Stimulated activated CD4-positive, alpha-beta T cell treated with anti-CD3 and anti-CD28 coated beads, Interleukin-1b, Interleukin-23, amount 100 ng/mL, for 24 hours (primary cell): Measurements from ENCODE around the gene AFDN.
"Not testable (repeated sequence)": the region's sequence is repeated elsewhere in the genome, so short reads cannot be mapped to it uniquely, and the experiment has no call there.

Experiments used
- DNase-seq, 4 experiments: peaks; one replicate each; pipeline ENCODE4 v3.0.0-alpha.2; 2020; ENCODE audit warnings: low read depth in 4 of 4, low spot score in 1 of 4

The AFDN gene

DNA sequence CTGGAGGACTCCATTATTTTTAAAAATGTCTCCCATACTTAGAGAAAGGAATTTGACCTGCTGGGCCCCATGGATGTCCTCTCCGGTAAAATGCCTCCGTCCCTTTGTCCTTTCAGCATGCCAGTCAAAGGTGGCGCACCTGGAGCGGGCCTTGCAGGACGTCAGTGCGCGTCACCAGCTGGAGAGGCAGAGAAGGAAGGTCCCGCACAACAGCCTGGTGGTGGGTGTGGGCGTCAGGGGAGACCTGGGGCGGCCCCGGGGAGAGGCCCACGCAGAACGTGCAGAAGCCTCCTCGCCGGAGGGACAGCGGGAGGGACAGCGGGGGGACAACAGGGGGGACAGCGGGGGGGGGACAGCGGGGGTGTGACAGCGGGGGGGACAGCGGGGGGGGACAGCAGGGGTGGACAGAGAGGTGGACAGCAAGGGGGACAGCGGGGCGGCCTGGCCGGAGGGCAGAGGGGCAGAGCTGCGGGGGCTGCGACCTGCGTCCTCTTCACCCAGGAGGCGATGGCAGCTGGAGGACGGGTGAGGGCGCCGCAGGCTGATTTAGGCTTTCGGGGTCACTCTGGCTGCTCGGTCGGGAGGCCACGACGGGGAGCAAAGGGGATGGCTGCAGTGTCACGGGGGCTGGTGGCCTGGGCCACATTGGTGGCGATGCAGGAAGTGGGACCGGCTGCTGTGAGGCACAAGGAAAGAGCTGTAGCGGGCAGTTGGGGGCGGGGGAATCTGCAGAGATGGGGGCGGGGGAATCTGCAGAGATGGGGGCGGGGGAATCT is 169.9 kb downstream of the AFDN start:
- no peak for DNase-seq

DNA sequence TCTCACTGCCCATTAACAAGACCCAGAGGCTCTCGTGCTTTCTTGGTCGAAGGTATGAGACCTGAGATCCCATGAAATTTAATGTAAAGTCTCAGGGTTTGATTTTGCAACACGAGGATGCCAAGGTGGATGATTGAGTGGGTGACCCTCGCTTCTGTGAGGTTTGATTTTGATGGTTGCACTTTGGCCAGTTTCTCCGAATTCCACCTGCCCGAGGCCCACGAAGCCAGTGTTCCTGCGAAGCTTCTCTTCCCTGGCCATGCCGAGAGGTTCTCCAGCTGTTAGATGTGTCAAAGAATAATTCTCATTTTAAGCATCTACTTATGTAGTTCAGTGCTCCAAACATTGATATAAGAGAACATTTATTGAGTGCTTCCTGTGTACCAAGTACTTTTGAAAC is 170.9 kb downstream of the AFDN start, which contains the start of gene KIF25:
Gene KIF25, plus strand, starts transcription at position 30 of the 400 bp plus-strand sequence. CDS start 31,915 bp downstream, outside the sequence.
- DNase-seq, result no peak

DNA sequence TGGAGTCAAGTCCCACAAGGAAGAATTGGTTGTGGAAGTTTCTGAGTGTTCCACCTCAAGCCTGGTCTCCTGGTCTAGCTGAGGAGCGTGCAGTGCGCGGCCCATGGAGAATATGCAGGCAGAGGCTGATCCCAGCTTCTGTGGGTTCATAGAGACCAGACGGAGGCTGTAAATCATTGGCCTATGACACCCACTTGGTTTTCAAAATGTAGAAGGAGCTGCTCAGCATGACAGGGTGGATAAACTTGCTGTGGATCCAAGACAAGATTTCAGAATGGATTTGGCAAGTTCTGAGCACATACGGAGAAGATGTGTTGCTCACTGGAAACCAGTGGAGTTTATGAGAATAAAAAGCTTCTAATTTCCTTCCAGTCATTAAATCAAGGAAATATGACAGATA is 171.5 kb downstream of the AFDN start:
- DNase-seq, result no peak

DNA sequence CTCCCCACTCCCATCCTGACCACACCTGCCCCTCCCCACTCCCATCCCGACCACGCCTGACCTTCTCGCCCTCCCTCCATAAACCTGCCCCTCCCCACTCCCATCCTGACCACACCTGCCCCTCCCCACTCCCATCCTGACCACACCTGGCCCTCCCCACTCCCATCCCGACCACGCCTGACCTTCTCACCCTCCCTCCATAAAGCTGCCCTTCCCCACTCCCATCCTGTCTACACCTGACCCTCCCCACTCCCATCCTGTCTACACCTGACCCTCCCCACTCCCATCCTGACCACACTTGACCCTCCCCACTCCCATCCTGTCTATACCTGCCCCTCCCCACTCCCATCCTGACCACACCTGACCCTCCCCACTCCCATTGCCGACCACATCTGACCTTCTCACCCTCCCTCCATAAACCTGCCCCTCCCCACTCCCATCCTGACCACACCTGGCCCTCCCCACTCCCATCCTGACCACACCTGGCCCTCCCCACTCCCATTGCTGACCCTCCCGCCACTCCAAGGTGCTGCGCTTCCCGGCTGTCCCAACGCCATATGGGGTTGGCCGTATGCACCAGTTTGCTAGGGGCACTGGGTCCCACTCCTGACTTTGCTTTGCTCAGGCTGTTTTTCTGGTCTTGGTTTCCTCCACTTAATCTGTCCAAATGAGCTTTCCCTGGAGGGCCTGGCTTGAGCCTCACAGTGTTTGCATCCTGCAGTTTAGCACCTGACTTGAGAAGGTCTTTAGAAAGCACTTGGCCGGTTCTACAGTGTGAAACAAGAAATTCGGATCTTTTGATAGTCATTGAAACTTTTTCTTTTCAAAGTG is 173.7 kb downstream of the AFDN start:
- DNase-seq, result no peak

DNA sequence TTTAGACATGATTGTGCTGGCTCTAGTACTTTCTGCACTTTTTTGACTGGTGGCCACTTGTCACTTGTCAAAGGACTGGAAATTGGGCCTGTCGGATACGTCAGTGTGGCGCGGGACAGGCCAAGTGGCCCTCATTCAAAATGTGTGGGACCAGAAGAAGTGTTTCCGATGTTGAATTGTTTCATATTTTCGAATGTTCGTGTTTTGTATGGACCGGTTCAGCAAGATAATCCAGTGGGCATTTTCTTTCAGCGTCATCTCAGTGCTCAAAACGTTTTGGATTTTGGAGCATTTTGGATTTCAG is 174.3 kb downstream of the AFDN start:
- no peak for DNase-seq

DNA sequence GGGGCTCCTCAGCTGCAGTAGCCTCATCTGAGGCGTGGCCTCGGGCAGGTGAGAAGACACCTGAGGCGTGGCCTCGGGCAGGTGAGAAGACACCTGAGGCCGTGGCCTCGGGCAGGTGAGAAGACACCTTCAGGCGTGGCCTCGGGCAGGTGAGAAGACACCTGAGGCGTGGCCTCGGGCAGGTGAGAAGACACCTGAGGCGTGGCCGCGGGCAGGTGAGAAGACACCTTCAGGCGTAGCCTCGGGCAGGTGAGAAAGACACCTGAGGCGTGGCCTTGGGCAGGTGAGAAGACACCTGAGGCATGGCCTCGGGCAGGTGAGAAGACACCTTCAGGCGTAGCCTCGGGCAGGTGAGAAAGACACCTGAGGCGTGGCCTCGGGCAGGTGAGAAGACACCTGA is 174.8 kb downstream of the AFDN start:
- not testable (repeated sequence) for DNase-seq

DNA sequence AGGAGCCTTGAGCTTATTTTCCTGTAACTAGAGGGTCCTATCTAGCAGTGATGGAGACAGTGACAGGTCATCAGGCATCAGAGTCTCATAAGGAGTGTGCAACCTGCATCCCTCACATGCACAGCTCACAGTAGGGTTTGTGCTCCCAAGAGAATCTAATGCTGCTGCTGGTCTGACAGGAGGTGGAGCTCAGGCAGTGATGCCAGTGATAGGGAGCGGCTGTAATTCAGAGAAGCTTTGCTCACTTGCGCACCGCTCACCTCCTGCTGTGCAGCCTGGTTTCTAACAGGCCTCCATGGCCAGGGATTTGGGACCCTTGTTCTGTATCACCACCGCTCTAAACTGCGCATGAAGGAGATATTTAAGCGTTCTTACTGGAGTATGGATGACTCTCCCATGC is 176.1 kb downstream of the AFDN start:
- DNase-seq, result no peak

DNA sequence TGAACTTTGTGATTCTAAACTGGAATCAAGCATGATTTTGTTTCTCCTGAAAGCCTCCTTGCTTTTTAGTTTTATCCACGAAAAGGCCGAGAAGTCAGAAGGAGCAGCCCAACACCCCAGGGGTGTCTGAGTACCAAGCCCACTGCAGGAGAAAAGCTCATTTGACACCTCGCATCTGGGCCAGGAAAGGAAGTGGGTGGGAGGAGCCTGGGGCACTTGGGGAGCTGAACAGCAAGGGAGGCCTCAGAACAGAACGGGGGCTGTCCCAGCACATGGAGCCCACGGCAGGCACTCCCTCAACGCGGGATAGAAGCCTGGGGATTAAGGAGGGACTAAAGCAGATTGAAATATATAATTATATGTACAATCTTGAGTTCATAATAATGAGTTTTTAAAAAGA is 177.3 kb downstream of the AFDN start:
- DNase-seq, result no peak

DNA sequence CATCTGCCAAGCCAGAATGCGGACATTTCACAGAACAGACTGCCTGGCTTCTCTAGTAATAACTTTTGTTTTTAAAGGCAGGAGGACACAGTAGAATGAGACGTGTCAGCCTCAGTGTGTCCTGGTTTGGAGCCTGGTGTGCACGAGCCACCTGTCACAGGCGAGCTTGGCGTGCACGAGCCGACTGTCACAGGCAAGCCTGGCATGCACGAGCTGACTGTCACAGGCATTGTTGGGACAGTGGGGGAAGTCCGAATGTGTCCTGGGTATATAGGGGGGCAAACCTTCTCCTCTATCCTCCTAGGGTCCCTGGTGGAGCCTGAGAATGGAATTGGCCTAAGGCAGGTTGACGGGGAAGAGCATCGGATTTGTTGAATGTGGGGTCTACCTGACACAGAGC is 178.2 kb downstream of the AFDN start:
- DNase-seq, result no peak

DNA sequence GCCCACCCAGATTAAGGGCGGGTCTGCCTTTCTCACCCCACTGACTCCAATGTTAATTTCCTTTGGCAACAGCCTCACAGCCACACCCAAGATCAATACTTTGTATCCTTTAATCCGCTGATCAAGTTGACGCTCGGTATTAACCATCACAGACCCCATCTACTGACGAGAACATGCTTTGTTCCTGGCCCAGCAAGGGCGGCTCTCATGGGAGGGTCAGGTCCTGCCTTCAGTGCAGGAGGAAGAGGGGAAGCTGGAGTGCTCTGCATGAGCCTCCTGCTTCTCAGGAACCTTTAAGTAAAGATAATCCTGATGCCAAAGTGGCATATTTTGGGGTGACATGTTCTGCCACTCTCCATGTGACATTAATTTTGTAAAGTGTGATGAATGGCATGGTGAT is 179.1 kb downstream of the AFDN start:
- no peak for DNase-seq

DNA sequence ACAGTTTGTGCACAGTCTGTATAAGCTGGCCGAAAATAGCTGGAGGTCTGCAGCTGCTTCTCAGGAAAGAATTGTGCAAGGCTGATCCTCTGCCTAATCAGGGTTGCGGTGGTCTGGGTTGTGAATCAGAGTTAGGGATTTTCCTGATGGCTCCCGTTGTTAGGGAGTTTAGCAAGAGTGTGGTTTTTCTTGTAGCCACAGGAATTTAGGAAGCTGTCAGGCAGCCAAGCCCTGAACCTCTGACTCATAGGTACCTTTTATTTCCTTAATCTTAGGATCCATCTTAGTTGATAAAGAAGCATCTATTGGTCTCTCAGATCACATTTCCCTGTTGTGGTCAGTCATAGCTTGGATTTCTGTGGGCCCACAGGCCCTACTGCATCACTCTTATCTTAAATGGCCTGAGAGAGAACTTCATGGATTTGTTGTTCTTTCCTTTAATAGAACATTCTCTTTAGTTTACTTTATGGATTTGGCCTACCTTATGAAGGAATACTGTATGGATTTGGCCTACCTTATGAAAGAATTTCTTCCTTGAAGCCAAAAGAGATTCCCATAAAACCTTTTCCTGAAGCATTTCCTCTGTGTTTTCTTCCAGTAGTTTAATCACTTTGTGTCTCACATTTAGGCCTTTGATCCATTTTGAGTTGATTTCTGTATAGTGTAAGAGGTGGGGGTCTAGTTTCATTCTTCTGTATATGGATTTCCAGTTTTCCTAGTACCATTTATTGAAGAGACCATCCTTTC is 181.1 kb downstream of the AFDN start:
- DNase-seq, result no peak

DNA sequence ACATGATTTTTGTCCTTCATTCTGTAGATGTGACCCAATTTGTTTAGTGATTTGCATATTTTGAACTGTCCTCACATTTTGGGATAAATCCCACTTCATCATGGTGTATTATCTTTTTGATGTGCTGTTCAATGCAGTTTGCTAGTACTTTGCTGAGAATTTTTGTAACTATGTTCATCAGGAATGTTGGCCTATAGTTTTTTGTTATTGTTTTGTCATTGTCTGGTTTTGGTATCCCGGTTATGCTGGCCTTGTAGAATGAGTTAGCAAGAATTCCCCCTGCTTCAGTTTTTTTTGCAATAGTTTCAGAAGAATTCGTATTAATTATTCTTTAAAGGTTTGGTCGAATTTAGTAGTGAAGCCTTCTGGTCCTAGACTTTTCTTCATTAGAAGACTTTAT is 182.6 kb downstream of the AFDN start:
- no peak for DNase-seq

DNA sequence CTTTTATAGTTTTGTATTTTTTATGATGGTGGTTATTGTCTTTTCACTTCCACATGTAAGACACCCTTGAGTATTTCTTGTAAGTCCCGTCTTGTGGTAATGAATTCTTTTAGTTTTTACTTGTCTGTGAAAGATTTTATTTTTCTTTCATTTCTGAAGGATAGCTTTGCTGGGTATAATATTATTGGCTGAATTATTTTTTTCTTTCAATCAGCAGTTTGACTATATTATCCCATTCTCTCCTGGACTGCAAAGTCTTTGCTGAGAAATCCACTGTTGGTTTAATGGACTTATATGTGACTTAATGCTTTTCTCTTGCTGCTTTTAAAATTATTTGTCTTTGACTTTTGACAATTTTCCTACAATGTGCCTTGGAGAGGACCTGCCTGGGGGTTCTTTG is 184.6 kb downstream of the AFDN start:
- no peak for DNase-seq

DNA sequence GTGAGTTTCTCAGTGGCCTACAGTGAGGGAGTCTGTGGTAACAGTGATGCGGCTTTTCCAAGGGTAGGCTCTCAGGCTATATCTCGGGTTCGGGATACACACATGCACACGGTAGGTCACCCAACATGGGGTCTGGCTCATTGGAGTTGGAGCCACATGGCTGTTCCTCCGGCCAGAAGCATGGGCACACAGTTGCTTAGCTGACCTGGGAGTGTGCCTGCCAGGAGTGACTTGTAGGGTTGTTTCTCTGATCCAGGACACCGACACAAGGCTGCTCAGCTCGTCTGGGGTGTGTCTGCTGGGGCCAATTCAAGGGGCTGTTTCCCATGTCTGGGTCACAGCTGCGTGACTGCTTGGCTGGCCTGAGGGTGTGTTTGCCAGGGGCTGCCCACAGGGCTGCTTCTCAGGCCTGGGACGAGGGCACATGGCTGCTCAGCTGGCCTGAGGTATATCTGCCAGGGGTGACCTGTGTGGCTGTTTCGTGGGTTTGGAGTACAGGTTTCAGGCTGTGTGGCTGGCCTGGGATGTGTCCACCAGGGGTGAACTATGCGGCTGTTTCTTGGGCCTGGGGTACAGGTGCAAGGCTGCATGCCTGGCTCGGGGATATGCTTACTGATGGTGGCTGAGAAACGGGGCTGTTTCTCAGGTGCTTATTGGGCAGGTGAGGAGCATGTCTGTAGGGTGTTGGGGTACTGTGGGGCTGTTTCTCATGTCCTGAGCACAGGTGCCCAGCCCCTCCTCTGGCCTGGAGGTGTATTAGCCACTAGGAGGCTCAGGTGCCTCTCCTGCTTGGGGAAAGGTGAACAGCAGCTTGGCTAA is 185.9 kb downstream of the AFDN start:
- no peak for DNase-seq

DNA sequence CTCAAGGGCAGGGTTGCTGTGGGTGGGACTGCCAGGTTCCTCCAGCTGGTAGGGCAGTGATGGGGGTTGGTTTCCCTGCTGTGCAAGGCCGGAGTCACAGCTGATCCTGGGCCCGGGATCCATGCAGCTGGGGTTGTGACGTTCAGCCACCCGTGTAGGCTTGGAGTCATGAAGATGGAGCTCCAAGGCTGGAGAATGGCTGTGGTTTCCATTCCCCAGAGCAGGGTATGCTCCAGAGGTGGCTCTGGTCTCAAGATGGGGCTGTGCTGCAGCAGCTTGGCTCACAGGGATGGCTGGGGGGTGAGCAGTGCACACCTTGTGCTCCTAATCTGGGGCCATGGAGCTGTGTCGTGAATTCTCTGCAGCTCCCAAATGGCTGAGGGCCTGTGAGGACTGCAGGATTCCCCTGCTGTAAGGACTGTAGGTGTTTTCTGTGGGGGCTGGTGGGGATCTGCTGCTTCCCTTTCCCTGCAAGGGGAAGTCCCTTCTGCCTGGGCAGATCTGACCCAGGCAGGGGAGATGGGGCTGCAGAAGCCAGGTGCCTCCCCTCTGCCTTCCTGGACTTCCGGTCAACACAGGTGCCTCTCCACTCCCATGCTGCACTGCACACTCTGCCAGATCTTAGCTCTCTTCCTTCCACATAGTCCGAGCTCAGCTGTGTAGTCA is 186.7 kb downstream of the AFDN start:
- DNase-seq, result no peak

DNA sequence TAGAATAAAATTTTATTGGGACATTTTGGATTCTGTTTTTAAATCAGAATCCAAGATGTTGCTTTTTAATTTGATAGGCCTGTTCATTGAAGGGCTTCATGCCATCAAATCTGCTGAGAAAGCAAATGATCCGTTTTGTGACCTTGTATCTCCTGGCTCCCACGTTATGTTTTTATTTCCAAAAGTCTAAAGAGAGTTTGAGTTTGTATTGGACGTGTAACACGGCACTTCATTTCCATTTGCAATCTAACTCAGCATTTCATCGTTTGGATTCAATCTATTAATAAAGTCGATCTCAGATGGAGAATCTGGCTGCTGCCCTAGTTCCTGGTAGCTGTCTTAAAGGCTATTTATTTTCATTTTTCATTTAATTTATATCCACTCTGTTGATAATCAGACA is 187.7 kb downstream of the AFDN start:
- DNase-seq, result no peak

DNA sequence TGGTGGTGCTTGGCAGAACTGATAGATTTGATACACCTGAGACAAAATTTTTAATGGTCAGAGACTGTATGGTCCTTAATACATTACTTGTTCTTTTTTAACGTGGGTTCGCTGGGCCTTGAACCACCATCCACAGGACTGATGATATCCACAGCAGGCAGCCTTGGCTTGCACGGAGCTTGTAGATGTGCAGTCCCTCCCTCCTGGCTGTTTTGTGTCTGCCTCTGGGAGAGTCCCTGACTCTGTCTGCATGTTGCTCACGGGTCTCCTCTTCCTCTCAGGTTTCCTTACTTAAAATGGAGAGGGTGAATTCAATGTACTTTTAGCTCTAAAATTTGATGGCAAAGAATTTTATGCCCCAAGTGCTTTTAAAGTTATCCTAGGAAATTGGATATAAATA is 188.3 kb downstream of the AFDN start:
- DNase-seq, result no peak

DNA sequence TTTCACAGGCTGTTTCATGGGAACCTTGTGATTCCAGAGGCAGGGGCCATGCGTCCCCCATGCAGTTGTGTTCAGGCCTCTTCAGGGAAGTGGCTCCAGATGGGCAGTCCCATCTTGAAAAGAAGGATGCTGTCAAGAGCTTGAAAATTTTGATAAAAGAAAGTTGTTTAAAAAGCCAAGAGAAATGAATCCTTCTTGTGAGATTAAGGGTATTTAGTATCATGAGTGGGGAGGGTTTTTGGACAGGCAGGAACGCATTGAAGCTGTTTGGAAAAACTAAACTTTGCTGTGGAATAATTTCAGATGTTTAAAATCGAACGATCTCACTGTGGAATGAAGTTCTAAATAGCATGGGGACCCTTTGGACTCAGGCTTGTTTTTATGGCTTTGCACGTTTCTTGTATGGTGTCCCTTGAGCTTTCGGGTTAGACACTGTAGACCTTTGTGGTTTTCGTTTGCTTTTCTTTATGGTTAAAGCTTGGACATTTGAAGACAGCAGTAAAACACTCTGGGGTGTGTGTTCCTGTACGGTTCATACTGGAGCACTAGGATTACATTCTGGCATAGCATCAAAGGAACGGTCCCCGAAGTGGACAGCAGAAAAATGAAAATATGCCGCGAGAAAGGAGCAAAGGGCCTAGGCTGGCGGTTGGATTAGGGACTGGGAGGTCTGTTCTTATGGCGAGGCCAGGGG is 188.9 kb downstream of the AFDN start:
- DNase-seq, result no peak

DNA sequence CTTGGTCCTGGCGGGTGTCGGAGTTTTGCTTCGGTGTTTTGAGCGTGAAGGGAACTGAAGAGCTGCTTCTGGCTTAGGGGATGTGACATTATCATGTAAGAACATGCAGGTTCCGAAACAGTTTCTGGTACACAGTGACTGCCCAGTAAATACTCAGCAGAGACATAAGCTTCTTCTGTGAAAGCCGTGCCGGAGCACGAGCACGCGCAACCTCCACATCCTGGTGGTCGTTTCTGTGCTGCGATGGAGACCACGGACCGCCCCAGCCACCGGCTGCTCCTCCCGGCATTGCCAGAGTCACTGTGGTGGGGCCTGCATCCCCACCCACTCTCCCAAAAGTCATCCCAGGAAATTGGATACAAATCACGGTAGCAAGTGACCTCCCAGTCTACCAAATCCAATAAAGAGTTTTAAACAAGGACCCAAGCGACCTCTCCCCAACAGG is 189.5 kb downstream of the AFDN start:
- no peak for DNase-seq
